M059J (cell line): Measurements from ENCODE around the gene KRT82. TPM values are rescaled to one million over a fixed set of nuclear protein-coding genes. Genes with fewer than 3 reads are reported as not detected.
"Not testable (repeated sequence)": the region's sequence is repeated elsewhere in the genome, so short reads cannot be mapped to it uniquely, and the experiment has no call there.

Experiments used
- DNase-seq: peaks from one replicate; pipeline ENCODE4 v3.0.0-alpha.2; 2012; ENCODE audit warnings: low read depth
- total RNA-seq: library from RNA; depleted of rRNA; stranded (reverse); fragments of >200 nt; shearing (Covaris generic); gene quantifications from 2 replicates; pipeline ENCODE4 v1.2.3, GENCODE V29; 2014; rRNA removed

The KRT82 gene
- not detected in 2 replicates for total RNA-seq

GRCh38 chr12:52405922-52406385, at the start of gene KRT82:
TSS of gene KRT82 (minus strand) at chr12:52406335. CDS start at chr12:52406277, 58 bp downstream.
- no peak for DNase-seq

GRCh38 chr12:52455821-52456220, 49.7 kb upstream of the KRT82 start:
- DNase-seq: no peak

GRCh38 chr12:52454411-52455201, 48.5 kb upstream of the KRT82 start:
- DNase-seq: peak; percentile 68

GRCh38 chr12:52452101-52452500, 46.0 kb upstream of the KRT82 start, which contains the start of gene KRT6B:
TSS of gene KRT6B (minus strand) at chr12:52452146. CDS start at chr12:52452078, 68 bp downstream.
- DNase-seq: no peak

GRCh38 chr12:52448228-52448627, 42.1 kb upstream of the KRT82 start:
- no peak for DNase-seq

- not testable (repeated sequence) for DNase-seq
These were observed 41.1 kb upstream of the KRT82 start for GRCh38 chr12:52447196-52447595.

GRCh38 chr12:52446367-52447045, 40.4 kb upstream of the KRT82 start:
- DNase-seq: no peak

- no peak for DNase-seq
These were observed 39.7 kb upstream of the KRT82 start for GRCh38 chr12:52445876-52446275.

- peak; percentile 25 for DNase-seq
These were observed 38.8 kb upstream of the KRT82 start for GRCh38 chr12:52444647-52445595.

GRCh38 chr12:52443966-52444365, 37.8 kb upstream of the KRT82 start:
- no peak for DNase-seq

- peak; percentile 94 for DNase-seq
These were observed 36.5 kb upstream of the KRT82 start for GRCh38 chr12:52442600-52443061.

GRCh38 chr12:52441320-52441911, 35.3 kb upstream of the KRT82 start:
- DNase-seq: peak; percentile 81

- peak; percentile 90 for DNase-seq
These were observed 34.7 kb upstream of the KRT82 start for GRCh38 chr12:52440821-52441319.

GRCh38 chr12:52439845-52440244, 33.7 kb upstream of the KRT82 start:
- peak; percentile 14 for DNase-seq

GRCh38 chr12:52439420-52439819, 33.3 kb upstream of the KRT82 start:
- no peak for DNase-seq

- DNase-seq: no peak
These were observed 32.5 kb upstream of the KRT82 start for GRCh38 chr12:52438305-52439301.

GRCh38 chr12:52437508-52437907, 31.4 kb upstream of the KRT82 start:
- no peak for DNase-seq

- no peak for DNase-seq
These were observed 30.8 kb upstream of the KRT82 start for GRCh38 chr12:52436828-52437474.
